SU-DHL-6 (cell line): Measurements from ENCODE around the gene GBF1.

Experiments
- H2AFZ ChIP-seq: fragments of 200-600 bp; sonication (generic); 2 replicates; pipeline ENCODE4 v1.6.1; 2014; ENCODE audit warnings: low read depth, mild to moderate bottlenecking, moderate library complexity, mixed read lengths, antibody characterized with exemption, low read length; ENCODE audit not compliant: severe bottlenecking
- H3F3A ChIP-seq: fragments of 200-600 bp; shearing (Covaris generic); 2 replicates; pipeline ENCODE4 v1.6.0; 2016; ENCODE audit warnings: antibody characterized with exemption, mild to moderate bottlenecking; ENCODE audit not compliant: insufficient read depth
- H3K27ac ChIP-seq: fragments of 200-600 bp; sonication (generic); 2 replicates; pipeline ENCODE4 v1.5.1; 2016; ENCODE audit warnings: low read depth, mild to moderate bottlenecking, low read length, moderate library complexity, mixed read lengths
- H3K27me3 ChIP-seq: fragments of 200-600 bp; sonication (generic), shearing (Covaris generic); 2 replicates; pipeline ENCODE4 v1.6.0; 2014; ENCODE audit warnings: mild to moderate bottlenecking, low read length
- H3K36me3 ChIP-seq: fragments of 200-600 bp; sonication (generic); 2 replicates; pipeline ENCODE4 v1.6.1; 2014; ENCODE audit warnings: mild to moderate bottlenecking, low read length, mixed read lengths
- H3K4me2 ChIP-seq: fragments of 300-600, 200-600 bp; shearing (Covaris generic), sonication (generic); 2 replicates; pipeline ENCODE4 v1.6.0; 2014; ENCODE audit warnings: low read length, low read depth, mild to moderate bottlenecking; ENCODE audit not compliant: poor library complexity, severe bottlenecking
- H3K4me3 ChIP-seq: fragments of 200-600 bp; sonication (generic); 2 replicates; pipeline ENCODE4 v1.5.1; 2014; ENCODE audit warnings: antibody characterized with exemption, low read length, mild to moderate bottlenecking, mixed read lengths; ENCODE audit not compliant: insufficient read depth, poor library complexity, severe bottlenecking
- H3K79me2 ChIP-seq: fragments of 200-600 bp; sonication (generic); 2 replicates; pipeline ENCODE4 v1.6.1; 2014; ENCODE audit warnings: mild to moderate bottlenecking, low read length, moderate library complexity; ENCODE audit not compliant: insufficient read depth
- H3K9ac ChIP-seq: fragments of 200-600 bp; sonication (generic); 2 replicates; pipeline ENCODE4 v1.7.0; 2014; ENCODE audit warnings: mild to moderate bottlenecking, low read length
- H3K9me2 ChIP-seq: fragments of 200-600 bp; sonication (generic); replicated peaks from 2 replicates; pipeline ENCODE4 v1.6.1; 2014; ENCODE audit warnings: low read length; ENCODE audit not compliant: insufficient read depth
- H3K9me3 ChIP-seq: fragments of 200-600 bp; sonication (generic); 2 replicates; pipeline ENCODE4 v1.6.1; 2014; ENCODE audit warnings: low read length, mixed read lengths; ENCODE audit not compliant: insufficient read depth
- H4K20me1 ChIP-seq: fragments of 200-600 bp; sonication (generic); 2 replicates; pipeline ENCODE4 v1.6.1; 2014; ENCODE audit warnings: low read depth, mild to moderate bottlenecking, antibody characterized with exemption, low read length, moderate library complexity, mixed read lengths
- EZH2phosphoT487 ChIP-seq: fragments of 200-600 bp; sonication (generic), shearing (Covaris generic); conservative IDR thresholded peaks from 2 replicates; pipeline ENCODE4 v1.6.1; 2018; ENCODE audit warnings: mild to moderate bottlenecking, antibody characterized with exemption, low read length, moderate library complexity, mixed read lengths
- TF ChIP-seq, protein P1 (sequence below): fragments of 200-600 bp; sonication (generic); IDR thresholded peaks from one replicate; pipeline ENCODE4 v1.5.1; 2017; ENCODE audit warnings: antibody characterized with exemption, mild to moderate bottlenecking, low read length, moderate library complexity; ENCODE audit not compliant: insufficient read depth, poor library complexity, severe bottlenecking

GBF1 gene

DNA sequence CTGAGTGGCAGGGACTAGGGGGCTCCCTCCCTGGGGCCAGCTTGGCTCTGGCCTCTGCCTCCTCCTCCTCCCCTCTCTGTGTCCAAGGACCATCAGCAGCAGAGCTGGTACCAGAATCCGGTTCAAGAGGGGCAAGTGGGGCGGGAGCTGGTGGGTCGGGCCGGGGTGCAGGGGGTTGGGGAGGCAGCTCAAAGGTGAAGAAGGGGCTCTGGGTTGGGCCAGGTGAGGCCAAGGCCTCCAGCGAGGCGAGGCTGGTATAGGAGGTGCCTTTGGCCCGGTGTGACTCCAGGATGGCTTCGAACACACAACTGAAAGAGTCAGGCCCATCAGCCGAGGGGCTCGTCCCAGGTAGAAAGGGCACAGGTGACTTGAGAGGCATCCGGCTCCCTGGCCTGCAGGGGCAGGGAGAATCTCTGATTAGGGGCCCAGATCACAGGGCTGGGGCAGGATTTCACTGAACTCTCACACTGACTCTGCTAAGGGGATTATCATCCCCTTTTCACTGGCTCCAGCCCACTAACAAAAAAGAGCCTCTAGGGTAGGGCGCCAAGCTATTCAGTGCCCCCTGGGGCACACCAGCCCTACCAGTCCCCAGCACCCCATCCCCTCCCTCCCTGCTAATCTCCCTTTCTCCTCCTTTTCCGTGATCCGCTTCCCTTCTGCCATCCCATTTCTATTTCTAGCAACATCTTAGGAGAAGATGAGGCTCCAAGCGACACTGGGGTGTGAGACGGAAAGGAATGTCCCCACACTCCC, 168.7 kb downstream of the GBF1 start:
- no peak overlapping the region for H2AFZ ChIP-seq
- H3F3A ChIP-seq: no peaks in the 10 kb centered on the region
- no peak overlapping the region for H3K27ac ChIP-seq
- H3K9ac ChIP-seq: no peak overlapping the region
- no peak overlapping the region for H3K4me3 ChIP-seq
- no peaks in the 10 kb centered on the region for H3K9me3 ChIP-seq
- no peaks in the 10 kb centered on the region for H3K27me3 ChIP-seq
- no peaks in the 10 kb centered on the region for H3K79me2 ChIP-seq
- TF ChIP-seq, protein P1, sequence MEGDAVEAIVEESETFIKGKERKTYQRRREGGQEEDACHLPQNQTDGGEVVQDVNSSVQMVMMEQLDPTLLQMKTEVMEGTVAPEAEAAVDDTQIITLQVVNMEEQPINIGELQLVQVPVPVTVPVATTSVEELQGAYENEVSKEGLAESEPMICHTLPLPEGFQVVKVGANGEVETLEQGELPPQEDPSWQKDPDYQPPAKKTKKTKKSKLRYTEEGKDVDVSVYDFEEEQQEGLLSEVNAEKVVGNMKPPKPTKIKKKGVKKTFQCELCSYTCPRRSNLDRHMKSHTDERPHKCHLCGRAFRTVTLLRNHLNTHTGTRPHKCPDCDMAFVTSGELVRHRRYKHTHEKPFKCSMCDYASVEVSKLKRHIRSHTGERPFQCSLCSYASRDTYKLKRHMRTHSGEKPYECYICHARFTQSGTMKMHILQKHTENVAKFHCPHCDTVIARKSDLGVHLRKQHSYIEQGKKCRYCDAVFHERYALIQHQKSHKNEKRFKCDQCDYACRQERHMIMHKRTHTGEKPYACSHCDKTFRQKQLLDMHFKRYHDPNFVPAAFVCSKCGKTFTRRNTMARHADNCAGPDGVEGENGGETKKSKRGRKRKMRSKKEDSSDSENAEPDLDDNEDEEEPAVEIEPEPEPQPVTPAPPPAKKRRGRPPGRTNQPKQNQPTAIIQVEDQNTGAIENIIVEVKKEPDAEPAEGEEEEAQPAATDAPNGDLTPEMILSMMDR: no peak
- no peak for TF ChIP-seq EZH2phosphoT487
- no peak overlapping the region for H3K4me2 ChIP-seq
- H3K9me2 ChIP-seq: no peaks in the 10 kb centered on the region
- no peaks in the 10 kb centered on the region for H4K20me1 ChIP-seq
- no peaks in the 10 kb centered on the region for H3K36me3 ChIP-seq

DNA sequence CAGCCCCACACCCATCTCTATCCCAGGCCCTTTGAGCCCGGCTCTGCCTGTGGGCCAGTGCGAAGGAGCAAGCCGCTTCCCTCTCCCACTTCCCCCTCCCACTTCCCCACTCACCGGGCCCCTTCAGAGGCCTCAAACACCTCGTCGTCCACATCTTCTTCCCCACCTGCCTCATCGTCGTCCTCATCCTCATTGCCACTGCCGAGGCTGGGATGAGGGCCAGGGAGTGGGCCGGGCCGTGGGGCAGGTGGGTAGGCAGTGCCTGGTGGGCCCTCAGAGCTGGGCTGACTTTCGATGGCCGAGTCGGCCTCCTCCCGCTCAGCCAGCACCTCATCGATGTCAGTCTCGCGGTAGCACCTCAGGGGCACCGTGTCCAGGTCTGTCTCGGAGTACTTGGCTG, 169.4 kb downstream of the GBF1 start:
- H3K9me2 ChIP-seq: no peaks in the 10 kb centered on the region
- TF ChIP-seq, protein P1: no peak
- no peak for TF ChIP-seq EZH2phosphoT487
- H3K27ac ChIP-seq: no peak overlapping the region
- no peak overlapping the region for H2AFZ ChIP-seq
- H3K4me3 ChIP-seq: no peak overlapping the region
- H3F3A ChIP-seq: no peaks in the 10 kb centered on the region
- H3K36me3 ChIP-seq: no peaks in the 10 kb centered on the region
- H3K4me2 ChIP-seq: no peak overlapping the region
- no peaks in the 10 kb centered on the region for H4K20me1 ChIP-seq
- no peaks in the 10 kb centered on the region for H3K79me2 ChIP-seq
- no peaks in the 10 kb centered on the region for H3K9me3 ChIP-seq
- no peaks in the 10 kb centered on the region for H3K27me3 ChIP-seq
- no peak overlapping the region for H3K9ac ChIP-seq

DNA sequence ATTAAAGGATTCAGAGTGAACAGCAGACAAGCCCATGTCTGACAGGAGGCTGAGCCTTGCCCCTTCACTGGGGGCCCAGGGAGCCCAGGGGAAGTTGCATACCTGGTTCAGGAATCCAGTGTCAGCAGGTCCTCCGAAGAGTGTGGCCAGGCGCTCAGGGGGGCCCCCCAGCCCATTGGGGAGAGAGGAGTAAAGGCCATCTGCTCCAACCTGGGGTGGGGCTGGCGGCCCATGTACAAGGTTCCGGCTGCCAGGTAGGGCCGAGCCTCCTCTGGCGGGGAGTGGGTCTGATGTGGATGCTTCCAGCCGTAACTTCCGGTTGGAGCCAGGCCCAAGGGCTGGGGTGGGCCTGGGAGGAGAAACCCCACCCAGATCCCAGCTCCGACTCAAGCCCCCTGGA, 171.0 kb downstream of the GBF1 start:
- no peak overlapping the region for H3K27ac ChIP-seq
- H3K9ac ChIP-seq: no peak overlapping the region

More for the DNA sequence above, 171.0 kb downstream of the GBF1 start:
- no peaks in the 10 kb centered on the region for H3K36me3 ChIP-seq
- no peak overlapping the region for H3K4me3 ChIP-seq
- H3K27me3 ChIP-seq: no peaks in the 10 kb centered on the region
- no peak overlapping the region for H2AFZ ChIP-seq
- H3K9me2 ChIP-seq: no peaks in the 10 kb centered on the region
- no peaks in the 10 kb centered on the region for H4K20me1 ChIP-seq
- no peaks in the 10 kb centered on the region for H3F3A ChIP-seq
- TF ChIP-seq, protein P1: no peak
- no peak for TF ChIP-seq EZH2phosphoT487
- H3K4me2 ChIP-seq: no peak overlapping the region
- no peaks in the 10 kb centered on the region for H3K9me3 ChIP-seq
- H3K79me2 ChIP-seq: no peaks in the 10 kb centered on the region
